ENCODE results near the gene TNC.

The TNC gene

GRCh38 chr9:115117999-115118878 is at the start of gene TNC:
Gene TNC, minus strand, starts transcription at chr9:115118157. Its CDS starts 27,139 bp downstream, at chr9:115091018.
- Mint-ChIP-seq H3K4me1 (ENCODE audit: low read depth) (peaks cover 8% of the 10 kb centered on the region), H3K27me3 (peaks cover 59% of the 10 kb centered on the region), H3K9me3 (no peaks in the 10 kb centered on the region), H3K36me3 (ENCODE audit: low read depth) (no peaks in the 10 kb centered on the region), H3K27ac (no peak within 1 kb of the TSS), H3K4me3 (no peak within 1 kb of the TSS)
- intact Hi-C loops (cut with micrococcal nuclease), result no loop called here

- H3K4me1 Mint-ChIP-seq (ENCODE audit: low read depth), result no peaks in the 10 kb centered on the region
- H3K27me3 Mint-ChIP-seq, result peaks cover 5% of the 10 kb centered on the region
- H3K36me3 Mint-ChIP-seq (ENCODE audit: low read depth), result no peaks in the 10 kb centered on the region
- H3K4me3 Mint-ChIP-seq, result no peak overlapping the region
- intact Hi-C loops (cut with micrococcal nuclease), result no loop called here
- H3K27ac Mint-ChIP-seq, result no peak overlapping the region
- H3K9me3 Mint-ChIP-seq, result no peaks in the 10 kb centered on the region
These were observed 49.2 kb upstream of the TNC start for GRCh38 chr9:115167175-115167574.

GRCh38 chr9:115165233-115165632 is 47.3 kb upstream of the TNC start:
- intact Hi-C loops (cut with micrococcal nuclease), result no loop called here
- no peaks in the 10 kb centered on the region for H3K36me3 Mint-ChIP-seq (ENCODE audit: low read depth)
- H3K27ac Mint-ChIP-seq, result no peak overlapping the region
- no peaks in the 10 kb centered on the region for H3K9me3 Mint-ChIP-seq
- H3K4me3 Mint-ChIP-seq, result no peak overlapping the region
- H3K27me3 Mint-ChIP-seq, result peaks cover 5% of the 10 kb centered on the region
- H3K4me1 Mint-ChIP-seq (ENCODE audit: low read depth), result no peaks in the 10 kb centered on the region

GRCh38 chr9:115164511-115164974 is 46.6 kb upstream of the TNC start:
- H3K27ac Mint-ChIP-seq, result no peak overlapping the region
- H3K4me1 Mint-ChIP-seq (ENCODE audit: low read depth), result no peaks in the 10 kb centered on the region
- intact Hi-C loops (cut with micrococcal nuclease), result no loop called here
- no peaks in the 10 kb centered on the region for H3K36me3 Mint-ChIP-seq (ENCODE audit: low read depth)
- H3K27me3 Mint-ChIP-seq, result peaks cover 5% of the 10 kb centered on the region
- no peak overlapping the region for H3K4me3 Mint-ChIP-seq
- no peaks in the 10 kb centered on the region for H3K9me3 Mint-ChIP-seq

- H3K27ac Mint-ChIP-seq, result no peak overlapping the region
- no peaks in the 10 kb centered on the region for H3K4me1 Mint-ChIP-seq (ENCODE audit: low read depth)
- H3K36me3 Mint-ChIP-seq (ENCODE audit: low read depth), result no peaks in the 10 kb centered on the region
- H3K9me3 Mint-ChIP-seq, result no peaks in the 10 kb centered on the region
- peaks cover 5% of the 10 kb centered on the region for H3K27me3 Mint-ChIP-seq
- H3K4me3 Mint-ChIP-seq, result no peak overlapping the region
- intact Hi-C loops (cut with micrococcal nuclease), result no loop called here
These were observed 45.0 kb upstream of the TNC start for GRCh38 chr9:115162946-115163345.

- Mint-ChIP-seq H3K4me1 (ENCODE audit: low read depth) (no peaks in the 10 kb centered on the region), H3K27me3 (peaks cover 4% of the 10 kb centered on the region), H3K27ac (no peak overlapping the region), H3K4me3 (no peak overlapping the region), H3K9me3 (no peaks in the 10 kb centered on the region), H3K36me3 (ENCODE audit: low read depth) (no peaks in the 10 kb centered on the region)
- intact Hi-C loops (cut with micrococcal nuclease), result no loop called here
These were observed 43.5 kb upstream of the TNC start for GRCh38 chr9:115161446-115161845.

GRCh38 chr9:115158661-115159481 is 40.9 kb upstream of the TNC start:
- Mint-ChIP-seq H3K36me3 (ENCODE audit: low read depth) (no peaks in the 10 kb centered on the region), H3K4me3 (no peak overlapping the region), H3K4me1 (ENCODE audit: low read depth) (no peaks in the 10 kb centered on the region), H3K27me3 (no peaks in the 10 kb centered on the region), H3K9me3 (no peaks in the 10 kb centered on the region), H3K27ac (no peak overlapping the region)
- intact Hi-C loops (cut with micrococcal nuclease), result no loop called here

GRCh38 chr9:115157245-115157674 is 39.3 kb upstream of the TNC start:
- Mint-ChIP-seq H3K27ac (no peak overlapping the region), H3K9me3 (no peaks in the 10 kb centered on the region), H3K36me3 (ENCODE audit: low read depth) (no peaks in the 10 kb centered on the region), H3K27me3 (peaks cover 1% of the 10 kb centered on the region), H3K4me3 (no peak overlapping the region), H3K4me1 (ENCODE audit: low read depth) (no peaks in the 10 kb centered on the region)
- intact Hi-C loops (cut with micrococcal nuclease), result no loop called here

GRCh38 chr9:115155037-115155436 is 37.1 kb upstream of the TNC start:
- no peaks in the 10 kb centered on the region for H3K9me3 Mint-ChIP-seq

GRCh38 chr9:115154617-115155016 is 36.7 kb upstream of the TNC start:
- intact Hi-C loops (cut with micrococcal nuclease), result no loop called here
- H3K4me3 Mint-ChIP-seq, result no peak overlapping the region
- no peak overlapping the region for H3K27ac Mint-ChIP-seq
- H3K27me3 Mint-ChIP-seq, result peaks cover 1% of the 10 kb centered on the region
- H3K36me3 Mint-ChIP-seq (ENCODE audit: low read depth), result no peaks in the 10 kb centered on the region
- H3K9me3 Mint-ChIP-seq, result no peaks in the 10 kb centered on the region
- H3K4me1 Mint-ChIP-seq (ENCODE audit: low read depth), result no peaks in the 10 kb centered on the region

More at GRCh38 chr9:115155037-115155436, 37.1 kb upstream of the TNC start:
- Mint-ChIP-seq H3K27ac (no peak overlapping the region), H3K36me3 (ENCODE audit: low read depth) (no peaks in the 10 kb centered on the region), H3K27me3 (peaks cover 1% of the 10 kb centered on the region), H3K4me3 (no peak overlapping the region), H3K4me1 (ENCODE audit: low read depth) (no peaks in the 10 kb centered on the region)
- intact Hi-C loops (cut with micrococcal nuclease), result no loop called here

GRCh38 chr9:115152281-115152820 is 34.4 kb upstream of the TNC start:
- no peaks in the 10 kb centered on the region for H3K36me3 Mint-ChIP-seq (ENCODE audit: low read depth)
- peaks cover 5% of the 10 kb centered on the region for H3K27me3 Mint-ChIP-seq
- no peaks in the 10 kb centered on the region for H3K4me1 Mint-ChIP-seq (ENCODE audit: low read depth)
- H3K4me3 Mint-ChIP-seq, result no peak overlapping the region
- intact Hi-C loops (cut with micrococcal nuclease), result no loop called here
- H3K27ac Mint-ChIP-seq, result no peak overlapping the region
- no peaks in the 10 kb centered on the region for H3K9me3 Mint-ChIP-seq

- H3K27ac Mint-ChIP-seq, result no peak overlapping the region
- H3K27me3 Mint-ChIP-seq, result peaks cover 5% of the 10 kb centered on the region
- no peaks in the 10 kb centered on the region for H3K4me1 Mint-ChIP-seq (ENCODE audit: low read depth)
- H3K36me3 Mint-ChIP-seq (ENCODE audit: low read depth), result no peaks in the 10 kb centered on the region
- H3K9me3 Mint-ChIP-seq, result no peaks in the 10 kb centered on the region
- intact Hi-C loops (cut with micrococcal nuclease), result no loop called here
- H3K4me3 Mint-ChIP-seq, result no peak overlapping the region
These were observed 30.8 kb upstream of the TNC start for GRCh38 chr9:115148721-115149120.

GRCh38 chr9:115146581-115147021 is 28.6 kb upstream of the TNC start:
- H3K9me3 Mint-ChIP-seq, result no peaks in the 10 kb centered on the region
- H3K4me3 Mint-ChIP-seq, result no peak overlapping the region
- intact Hi-C loops (cut with micrococcal nuclease), result no loop called here
- H3K27me3 Mint-ChIP-seq, result peaks cover 5% of the 10 kb centered on the region
- H3K27ac Mint-ChIP-seq, result no peak overlapping the region
- H3K4me1 Mint-ChIP-seq (ENCODE audit: low read depth), result no peaks in the 10 kb centered on the region
- H3K36me3 Mint-ChIP-seq (ENCODE audit: low read depth), result no peaks in the 10 kb centered on the region

- H3K36me3 Mint-ChIP-seq (ENCODE audit: low read depth), result no peaks in the 10 kb centered on the region
- H3K27me3 Mint-ChIP-seq, result peaks cover 8% of the 10 kb centered on the region
- H3K4me3 Mint-ChIP-seq, result no peak overlapping the region
- intact Hi-C loops (cut with micrococcal nuclease), result no loop called here
- no peak overlapping the region for H3K27ac Mint-ChIP-seq
- H3K4me1 Mint-ChIP-seq (ENCODE audit: low read depth), result no peaks in the 10 kb centered on the region
- no peaks in the 10 kb centered on the region for H3K9me3 Mint-ChIP-seq
These were observed 26.7 kb upstream of the TNC start for GRCh38 chr9:115144706-115145105.

Data from dendritic cell treated with granulocyte-macrophage colony-stimulating factor and Interleukin-4, amounts not matched to agents 40 ng/mL and 50 ng/mL, for 4 days (primary cell).